ENCODE results near the gene ITGB5. TPM values are rescaled to one million over a fixed set of nuclear protein-coding genes. Genes with fewer than 3 reads are reported as not detected.

ITGB5 gene
- total RNA-seq, 1 experiment from 2014 or later: 146 TPM

DNA sequence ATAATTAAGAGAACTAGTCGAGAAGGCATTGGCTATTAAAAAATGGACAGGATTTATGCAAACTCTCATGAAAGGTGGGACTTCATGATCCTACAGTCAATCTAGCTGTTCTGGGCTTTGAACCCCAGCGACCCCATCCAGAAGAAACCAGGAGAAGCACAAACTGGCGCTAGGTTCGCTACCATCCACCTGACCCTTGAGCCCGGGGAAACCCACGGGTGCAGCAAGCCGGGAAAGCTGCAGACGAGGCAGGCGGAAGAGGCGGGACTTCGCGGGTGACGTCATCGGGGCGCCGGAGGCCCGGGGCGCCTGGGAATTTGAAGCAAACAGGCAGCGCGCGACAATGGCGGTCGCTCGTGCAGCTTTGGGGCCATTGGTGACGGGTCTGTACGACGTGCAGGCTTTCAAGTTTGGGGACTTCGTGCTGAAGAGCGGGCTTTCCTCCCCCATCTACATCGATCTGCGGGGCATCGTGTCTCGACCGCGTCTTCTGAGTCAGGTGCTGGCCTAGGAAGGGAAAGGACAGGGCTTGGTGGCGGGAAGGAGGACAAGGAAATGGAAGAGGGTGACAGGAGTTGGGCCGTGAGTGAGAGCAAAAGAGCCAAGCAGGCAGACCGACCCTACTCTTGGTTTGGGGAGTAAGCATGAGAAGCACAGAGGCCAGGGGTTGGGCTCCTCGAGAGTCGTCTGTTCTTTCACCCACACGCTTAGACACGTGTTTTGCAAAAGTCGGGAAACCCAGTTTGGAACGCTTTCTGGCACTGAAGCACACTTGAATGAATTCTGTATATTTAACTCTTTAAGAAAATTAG is 156.8 kb downstream of the ITGB5 start, which contains the start of gene UMPS:
TSS of gene UMPS (plus strand) at position 324 of the 812 bp plus-strand sequence. CDS start at position 344, 20 bp downstream.
- Histone ChIP-seq H2BK15ac (ENCODE audit: low read depth, low read length) (no peak within 1 kb of the TSS), H3K79me1 (ENCODE audit: insufficient read depth, low read depth, low read length, poor library complexity, severe bottlenecking) (peaks cover 9% of the 10 kb centered on the region), H2AK5ac (ENCODE audit: insufficient read length, low read length) (no peak within 1 kb of the TSS), H3T11ph (ENCODE audit: low read length) (peak within 1 kb of the TSS; percentile 67), H3K4me2 (ENCODE audit: insufficient read depth, insufficient read length, low read length) (peak within 1 kb of the TSS; percentile 70), H4K20me1 (ENCODE audit: control insufficient read depth, insufficient read depth, insufficient read length) (no peaks in the 10 kb centered on the region), H2BK12ac (ENCODE audit: insufficient read length, low read depth, low read length) (no peak within 1 kb of the TSS), H4K8ac (replicated peaks; ENCODE audit: insufficient read length, low read depth, low read length) (peak within 1 kb of the TSS; percentile 43), H4K5ac (ENCODE audit: insufficient read length, low read depth, low read length) (peak within 1 kb of the TSS; percentile 96), H3K4me1 (ENCODE audit: insufficient read depth, low read length) (no peaks in the 10 kb centered on the region), H3K23me2 (ENCODE audit: insufficient read length, low read depth, low read length, poor library complexity, severe bottlenecking) (peaks cover 2% of the 10 kb centered on the region), H3K56ac (ENCODE audit: insufficient read length, low read depth, low read length) (peak within 1 kb of the TSS; percentile 59), H3K27ac (ENCODE audit: insufficient read length, low read depth, low read length) (no peak within 1 kb of the TSS), H3K9ac (ENCODE audit: extremely low read depth, insufficient read length, low read length) (peak within 1 kb of the TSS; percentile 99), H2BK5ac (ENCODE audit: insufficient read length, low read length) (peak within 1 kb of the TSS; percentile 51), H3K14ac (ENCODE audit: insufficient read depth, low read length) (peak within 1 kb of the TSS; percentile 98), H3K18ac (ENCODE audit: insufficient read length, low read depth, low read length) (peak within 1 kb of the TSS; percentile 98), H3K9me3 (ENCODE audit: control insufficient read depth, low read depth, low read length) (no peaks in the 10 kb centered on the region), H2AFZ (ENCODE audit: low read length) (peak within 1 kb of the TSS; percentile 97), H3K23ac (ENCODE audit: insufficient read length, low read depth, low read length) (no peak within 1 kb of the TSS), H4K91ac (ENCODE audit: insufficient read length, low read depth, low read length) (peak within 1 kb of the TSS; percentile 8), H2BK120ac (ENCODE audit: low read depth, low read length, poor library complexity, severe bottlenecking) (peak within 1 kb of the TSS; percentile 97), H3K27me3 (ENCODE audit: insufficient read depth, low read length) (no peaks in the 10 kb centered on the region), H3K4ac (ENCODE audit: low read depth, low read length) (peak within 1 kb of the TSS; percentile 61), H2BK20ac (ENCODE audit: low read depth, low read length, poor library complexity, severe bottlenecking) (no peak within 1 kb of the TSS), H3K79me2 (ENCODE audit: insufficient read depth, low read length) (peaks cover 22% of the 10 kb centered on the region)
- Mint-ChIP-seq H3K9me3 (no peaks in the 10 kb centered on the region), H3K4me3 (peak within 1 kb of the TSS; percentile 98 to 100), H3K27me3 (ENCODE audit: low read depth) (peaks cover 34% of the 10 kb centered on the region), H3K4me1 (peaks cover 12 to 22% of the 10 kb centered on the region in 2 experiments), H3K36me3 (ENCODE audit: insufficient read depth in 1 of 3, low read depth in 3 of 3) (peaks cover 5 to 15% (median 9%) of the 10 kb centered on the region in 3 experiments; a peak in 6 of 7 replicates), H3K27ac (peak within 1 kb of the TSS; percentile 98 to 100 (median 99))
- DNase-seq: peak; percentile 91
- no peak for TF ChIP-seq CTCF (conservative IDR thresholded peaks at IDR 0.05)
- no CpG with 5 or more reads among the region's 44 CpGs for WGBS (ENCODE audit: extremely low coverage, insufficient read length, low lambda C conversion rate)
